ENCODE data around the gene MAML2.

MAML2 gene

GRCh38 chr11:96103721-96104120, 239.3 kb downstream of the MAML2 start:
- Histone ChIP-seq H3K27ac (no peak overlapping the region), H3K4me3 (no peak overlapping the region), H3K9ac (no peak overlapping the region), H3K4me2 (no peak overlapping the region), H4K20me1 (no peaks in the 10 kb centered on the region), H3K36me3 (no peaks in the 10 kb centered on the region), H3K4me1 (no peaks in the 10 kb centered on the region), H3K27me3 (no peaks in the 10 kb centered on the region), H3K9me3 (no peaks in the 10 kb centered on the region)
- no peak for TF ChIP-seq Cebpa-rat (IDR thresholded peaks at IDR 0.05)

GRCh38 chr11:96103102-96103501, 239.9 kb downstream of the MAML2 start:
- no peak overlapping the region for H3K4me3 ChIP-seq
- H3K27me3 ChIP-seq: no peaks in the 10 kb centered on the region
- no peaks in the 10 kb centered on the region for H3K4me1 ChIP-seq
- no peaks in the 10 kb centered on the region for H3K9me3 ChIP-seq
- no peak overlapping the region for H3K4me2 ChIP-seq
- no peak overlapping the region for H3K27ac ChIP-seq
- H3K9ac ChIP-seq: no peak overlapping the region
- H3K36me3 ChIP-seq: no peaks in the 10 kb centered on the region
- no peaks in the 10 kb centered on the region for H4K20me1 ChIP-seq
- no peak for TF ChIP-seq Cebpa-rat (IDR thresholded peaks at IDR 0.05)

- TF ChIP-seq Cebpa-rat (IDR thresholded peaks at IDR 0.05): no peak
- Histone ChIP-seq H4K20me1 (no peaks in the 10 kb centered on the region), H3K9ac (no peak overlapping the region), H3K4me3 (no peak overlapping the region), H3K36me3 (no peaks in the 10 kb centered on the region), H3K4me2 (no peak overlapping the region), H3K4me1 (no peaks in the 10 kb centered on the region), H3K27ac (no peak overlapping the region), H3K9me3 (no peaks in the 10 kb centered on the region), H3K27me3 (no peaks in the 10 kb centered on the region)
These were observed 240.3 kb downstream of the MAML2 start for GRCh38 chr11:96102664-96103078.

- no peaks in the 10 kb centered on the region for H4K20me1 ChIP-seq
- no peak for TF ChIP-seq Cebpa-rat (IDR thresholded peaks at IDR 0.05)
- no peaks in the 10 kb centered on the region for H3K27me3 ChIP-seq
- no peak overlapping the region for H3K4me3 ChIP-seq
- no peaks in the 10 kb centered on the region for H3K9me3 ChIP-seq
- H3K9ac ChIP-seq: no peak overlapping the region
- no peaks in the 10 kb centered on the region for H3K36me3 ChIP-seq
- H3K4me1 ChIP-seq: no peaks in the 10 kb centered on the region
- H3K4me2 ChIP-seq: no peak overlapping the region
- H3K27ac ChIP-seq: no peak overlapping the region
These were observed 241.8 kb downstream of the MAML2 start for GRCh38 chr11:96101146-96101545.

GRCh38 chr11:96098511-96099241, 244.3 kb downstream of the MAML2 start:
- Histone ChIP-seq H3K9ac (no peak overlapping the region), H3K4me2 (no peak overlapping the region), H3K27ac (no peak overlapping the region)

GRCh38 chr11:96097844-96098421, 245.1 kb downstream of the MAML2 start:
- no peak overlapping the region for H3K27ac ChIP-seq
- no peaks in the 10 kb centered on the region for H3K27me3 ChIP-seq
- no peaks in the 10 kb centered on the region for H4K20me1 ChIP-seq
- H3K4me1 ChIP-seq: no peaks in the 10 kb centered on the region
- no peak overlapping the region for H3K4me2 ChIP-seq
- H3K9ac ChIP-seq: no peak overlapping the region
- no peaks in the 10 kb centered on the region for H3K36me3 ChIP-seq
- no peak for TF ChIP-seq Cebpa-rat (IDR thresholded peaks at IDR 0.05)
- no peaks in the 10 kb centered on the region for H3K9me3 ChIP-seq
- no peak overlapping the region for H3K4me3 ChIP-seq

More at GRCh38 chr11:96098511-96099241, 244.3 kb downstream of the MAML2 start:
- Histone ChIP-seq H4K20me1 (no peaks in the 10 kb centered on the region), H3K9me3 (no peaks in the 10 kb centered on the region), H3K36me3 (no peaks in the 10 kb centered on the region), H3K27me3 (no peaks in the 10 kb centered on the region), H3K4me1 (no peaks in the 10 kb centered on the region), H3K4me3 (no peak overlapping the region)
- no peak for TF ChIP-seq Cebpa-rat (IDR thresholded peaks at IDR 0.05)

- Histone ChIP-seq H4K20me1 (no peaks in the 10 kb centered on the region), H3K27me3 (no peaks in the 10 kb centered on the region), H3K9ac (no peak overlapping the region), H3K4me1 (no peaks in the 10 kb centered on the region), H3K27ac (no peak overlapping the region), H3K9me3 (no peaks in the 10 kb centered on the region), H3K36me3 (no peaks in the 10 kb centered on the region), H3K4me2 (no peak overlapping the region), H3K4me3 (no peak overlapping the region)
- no peak for TF ChIP-seq Cebpa-rat (IDR thresholded peaks at IDR 0.05)
These were observed 246.6 kb downstream of the MAML2 start for GRCh38 chr11:96096360-96096759.

- Histone ChIP-seq H3K36me3 (no peaks in the 10 kb centered on the region), H3K4me1 (no peaks in the 10 kb centered on the region), H3K27ac (no peak overlapping the region), H4K20me1 (no peaks in the 10 kb centered on the region), H3K9ac (no peak overlapping the region), H3K4me2 (no peak overlapping the region), H3K4me3 (no peak overlapping the region), H3K9me3 (no peaks in the 10 kb centered on the region), H3K27me3 (no peaks in the 10 kb centered on the region)
- no peak for TF ChIP-seq Cebpa-rat (IDR thresholded peaks at IDR 0.05)
These were observed 247.1 kb downstream of the MAML2 start for GRCh38 chr11:96095884-96096303.

GRCh38 chr11:96094156-96094555, 248.8 kb downstream of the MAML2 start:
- H3K36me3 ChIP-seq: no peaks in the 10 kb centered on the region
- no peak for TF ChIP-seq Cebpa-rat (IDR thresholded peaks at IDR 0.05)
- no peak overlapping the region for H3K27ac ChIP-seq
- no peaks in the 10 kb centered on the region for H3K9me3 ChIP-seq
- H3K4me2 ChIP-seq: no peak overlapping the region
- H3K4me1 ChIP-seq: no peaks in the 10 kb centered on the region
- H3K9ac ChIP-seq: no peak overlapping the region
- H3K4me3 ChIP-seq: no peak overlapping the region
- no peaks in the 10 kb centered on the region for H4K20me1 ChIP-seq
- H3K27me3 ChIP-seq: no peaks in the 10 kb centered on the region

- Histone ChIP-seq H3K4me1 (no peaks in the 10 kb centered on the region), H3K9ac (no peak overlapping the region), H3K27ac (no peak overlapping the region), H3K4me2 (no peak overlapping the region), H4K20me1 (no peaks in the 10 kb centered on the region), H3K27me3 (no peaks in the 10 kb centered on the region), H3K9me3 (no peaks in the 10 kb centered on the region), H3K4me3 (no peak overlapping the region), H3K36me3 (no peaks in the 10 kb centered on the region)
- no peak for TF ChIP-seq Cebpa-rat (IDR thresholded peaks at IDR 0.05)
These were observed 250.5 kb downstream of the MAML2 start for GRCh38 chr11:96092511-96092910.
